ENCODE results near the gene PTPRR. TPM values are rescaled to one million over a fixed set of nuclear protein-coding genes. Genes with fewer than 3 reads are reported as not detected.

Gene PTPRR
- total RNA-seq, 3 donors from 2014 or later: 0.59 to 0.98 (median 0.80) TPM

- intact Hi-C loops (cut with DNase I; ENCODE audit: low total_unique reads): no loop called here
- H3K4me1 ChIP-seq: no peaks in the 10 kb centered on the region
- H3K36me3 ChIP-seq: no peaks in the 10 kb centered on the region
- H3K27ac ChIP-seq: no peak overlapping the region
- no peak for DNase-seq (ENCODE audit: low spot score in 2 of 2)
- no peaks in the 10 kb centered on the region for H3K9me3 ChIP-seq
- no peak overlapping the region for H3K4me3 ChIP-seq
- H3K27me3 ChIP-seq: no peaks in the 10 kb centered on the region
- TF ChIP-seq CTCF (IDR thresholded peaks at IDR 0.05) (no peak), POLR2AphosphoS5 (IDR thresholded peaks at IDR 0.05) (no peak), POLR2A (IDR thresholded peaks at IDR 0.05) (no peak)
These were observed 91.5 kb downstream of the PTPRR start for GRCh38 chr12:70829070-70829469.

- no peak for DNase-seq (ENCODE audit: low spot score in 2 of 2)
- Histone ChIP-seq H3K27ac (no peak overlapping the region), H3K4me1 (no peaks in the 10 kb centered on the region), H3K27me3 (no peaks in the 10 kb centered on the region), H3K9me3 (no peaks in the 10 kb centered on the region), H3K36me3 (no peaks in the 10 kb centered on the region), H3K4me3 (no peak overlapping the region)
- TF ChIP-seq POLR2AphosphoS5 (IDR thresholded peaks at IDR 0.05) (no peak), POLR2A (IDR thresholded peaks at IDR 0.05) (no peak), CTCF (IDR thresholded peaks at IDR 0.05) (no peak)
- intact Hi-C loops (cut with DNase I; ENCODE audit: low total_unique reads): no loop called here
These were observed 92.2 kb downstream of the PTPRR start for GRCh38 chr12:70828351-70828750.

- intact Hi-C loops (cut with DNase I; ENCODE audit: low total_unique reads): no loop called here
- Histone ChIP-seq H3K4me1 (no peaks in the 10 kb centered on the region), H3K9me3 (no peaks in the 10 kb centered on the region), H3K27me3 (no peaks in the 10 kb centered on the region), H3K4me3 (no peak overlapping the region), H3K27ac (no peak overlapping the region), H3K36me3 (no peaks in the 10 kb centered on the region)
- TF ChIP-seq POLR2AphosphoS5 (IDR thresholded peaks at IDR 0.05): no peak
- TF ChIP-seq POLR2A (IDR thresholded peaks at IDR 0.05): no peak
- TF ChIP-seq CTCF (IDR thresholded peaks at IDR 0.05): no peak
- no peak for DNase-seq (ENCODE audit: low spot score in 2 of 2)
These were observed 94.4 kb downstream of the PTPRR start for GRCh38 chr12:70826156-70826555.

- TF ChIP-seq CTCF (IDR thresholded peaks at IDR 0.05) (no peak), POLR2AphosphoS5 (IDR thresholded peaks at IDR 0.05) (no peak), POLR2A (IDR thresholded peaks at IDR 0.05) (no peak)
- Histone ChIP-seq H3K4me1 (no peaks in the 10 kb centered on the region), H3K9me3 (no peaks in the 10 kb centered on the region), H3K36me3 (no peaks in the 10 kb centered on the region), H3K27ac (no peak overlapping the region), H3K27me3 (no peaks in the 10 kb centered on the region), H3K4me3 (no peak overlapping the region)
- no peak for DNase-seq (ENCODE audit: low spot score in 2 of 2)
- intact Hi-C loops (cut with DNase I; ENCODE audit: low total_unique reads): no loop called here
These were observed 96.0 kb downstream of the PTPRR start for GRCh38 chr12:70824511-70824910.

GRCh38 chr12:70823182-70823976 is 97.2 kb downstream of the PTPRR start:
- no peaks in the 10 kb centered on the region for H3K9me3 ChIP-seq
- no peak overlapping the region for H3K4me3 ChIP-seq
- H3K36me3 ChIP-seq: no peaks in the 10 kb centered on the region
- intact Hi-C loops (cut with DNase I; ENCODE audit: low total_unique reads): no loop called here
- DNase-seq (ENCODE audit: low spot score in 2 of 2): no peak
- H3K27me3 ChIP-seq: no peaks in the 10 kb centered on the region
- no peak for TF ChIP-seq POLR2A (IDR thresholded peaks at IDR 0.05)
- no peak for TF ChIP-seq CTCF (IDR thresholded peaks at IDR 0.05)
- no peak for TF ChIP-seq POLR2AphosphoS5 (IDR thresholded peaks at IDR 0.05)
- no peaks in the 10 kb centered on the region for H3K4me1 ChIP-seq
- H3K27ac ChIP-seq: no peak overlapping the region

Measured in breast epithelium (tissue), 4 donors.